Heart left ventricle (tissue), 16 donors: ENCODE data around the gene DYDC2. TPM values are rescaled to one million over a fixed set of nuclear protein-coding genes. Genes with fewer than 3 reads are reported as not detected.
A peak's percentile ranks its signal among the peaks of the same experiment; 100 is the strongest.

Experiments
- ATAC-seq, 4 donors: fragments of 200-7000 bp; cut with Tn5 transposase; one replicate each; pipeline ENCODE4 v1.9.1; 2020 to 2022; ENCODE audit warnings: moderate library complexity in 4 of 4, mild to moderate bottlenecking in 3 of 4, moderate number of reproducible peaks in 1 of 4
- DNase-seq, 5 donors: peaks; one replicate each; pipeline ENCODE4 v3.0.0-alpha.2; 2020
- H3K27ac ChIP-seq, 12 donors: fragments of 200-600 bp; sonication (generic) in 4 of 12; one replicate each; pipeline versions ENCODE4 v1.5.0 to v1.8.0; 2016 to 2022; ENCODE audit warnings: mild to moderate bottlenecking in 2 of 12
- H3K27me3 ChIP-seq, 9 donors: fragments of 200-600 bp; sonication (generic) in 2 of 9; one replicate each; pipeline versions ENCODE4 v1.5.1 to v1.8.0; 2016 to 2022; ENCODE audit warnings: mild to moderate bottlenecking in 3 of 9
- H3K36me3 ChIP-seq, 9 donors: fragments of 200-600 bp; sonication (generic) in 2 of 9; one replicate each; pipeline versions ENCODE4 v1.5.0 to v1.8.0; 2018 to 2022; ENCODE audit warnings: mild to moderate bottlenecking in 2 of 9
- H3K4me1 ChIP-seq, 12 donors: fragments of 200-600 bp; sonication (generic) in 4 of 12; one replicate each; pipeline versions ENCODE4 v1.5.0 to v1.8.0; 2016 to 2022; ENCODE audit warnings: mild to moderate bottlenecking in 3 of 12
- H3K4me3 ChIP-seq, 12 donors: fragments of 200-600 bp; sonication (generic) in 4 of 12; one replicate each; pipeline versions ENCODE4 v1.5.0 to v1.8.0; 2017 to 2022; ENCODE audit warnings: mild to moderate bottlenecking in 9 of 12, moderate library complexity in 4 of 12
- H3K9me3 ChIP-seq, 12 donors: fragments of 200-600 bp; sonication (generic) in 4 of 12; one replicate each; pipeline versions ENCODE4 v1.5.0 to v1.8.0; 2016 to 2022; ENCODE audit warnings: mild to moderate bottlenecking in 1 of 12
- POLR2A ChIP-seq, 2 donors: fragments of 450-650 bp; IDR thresholded peaks; one replicate each; pipeline ENCODE4 v1.6.1; 2017; ENCODE audit warnings: antibody characterized with exemption in 2 of 2, mild to moderate bottlenecking in 2 of 2, moderate library complexity in 2 of 2
- WGBS, 4 donors: extraction: QIAGEN DNeasy Blood & Tissue Kit in 2 of 4; methylation state at CpG; one replicate each; pipeline versions ENCODE4 v1.1.5 to v1.1.7; 2013 to 2018; 5-methylcytosine and 5-hydroxymethylcytosine counted together
- intact Hi-C, 10 donors: fragments of 100-400 bp; cut with DNase I; formaldehyde crosslinking; loops; one replicate each; pipeline versions ENCODE4 v1.11.1 to v1.14.2; 2022
- polyA plus RNA-seq, 2 donors: library from polyadenylated mRNA; stranded (reverse); fragments of 200-250 nt; gene quantifications; one replicate each; pipeline ENCODE4 v1.2.3, GENCODE V29; 2013
- total RNA-seq, 9 donors: library from RNA; depleted of rRNA in 2 of 9; stranded (reverse); fragments of >200 nt in 2 of 9; fragmentation: NEBNext Ultra II Directional in 3 of 9; extraction: Animal tissue kit (Norgen Biotek cat#: 25700) in 3 of 9; gene quantifications; one replicate each; pipeline versions ENCODE4 v1.1.0 to v1.2.4, GENCODE V29; 2016 to 2023
- TF ChIP-seq, protein P1 (sequence below), 12 donors: fragments of 200-600 bp; sonication (generic) in 4 of 12; IDR thresholded peaks; one replicate each; pipeline versions ENCODE4 v1.5.0 to v1.8.0; 2018 to 2022; ENCODE audit warnings: antibody characterized with exemption in 12 of 12, mild to moderate bottlenecking in 5 of 12
- donor health status: ischemic (EF 13 %, LVEDD 7.1; RV severe dilation, severe dysfunction).
- donor health status: healthy with polysubstance abuse.
- donor health status: DM: no; HTN: yes; CAD: no.
- donor health status: DM: no; HTN: no; CAD: no.
- donor health status: ischemic (EF 25% LVEDD 6.9; RV normal size, moderate dysfunction).
- donor health status: ischemic (EF 25% LVEDD 5.7; RV mildly dilated, moderate dysfunction).
- donor health status: healthy.
- donor health status: DM: yes; HTN: yes; CAD: no.
- donor health status: ischemic (EF 35%, LVEDD 5.7; RV mildly dilated, moderate dysfunction).
- donor health status: nonischemic (EF 11% LVEDD 7.7; RV severe dilation, severe dysfunction).
- donor health status: DM: yes; HTN: yes; CAD: no.
- donor health status: PGD.
- donor health status: ischemic (EF 29% LVEDD 5.4; RV normal size, mild dysfunction).
- donor health status: nonischemic (EF 23%, LVEDD 6.1; RV moderate dilation, normal function).

DYDC2 gene
- total and polyA plus RNA-seq, 11 donors, result not detected

DNA sequence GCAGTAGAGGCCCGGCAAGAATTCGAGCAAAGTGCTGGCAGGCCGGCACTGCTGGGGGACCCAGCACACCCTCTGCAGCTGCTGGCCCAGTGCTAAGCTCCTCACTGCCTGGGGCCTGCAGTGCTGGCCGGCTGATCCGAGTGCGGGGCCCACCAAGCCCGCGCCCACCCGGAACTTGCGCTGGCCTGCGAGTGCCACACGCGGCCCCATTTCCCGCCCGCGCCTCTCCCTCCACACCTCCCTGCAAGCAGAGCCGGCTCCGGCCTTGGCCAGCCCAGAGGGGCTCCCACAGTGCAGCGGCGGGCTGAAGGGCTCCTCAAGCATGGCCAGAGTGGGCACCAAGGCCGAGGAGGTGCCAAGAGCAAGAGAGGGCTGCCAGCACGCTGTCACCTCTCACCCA, 3.1 kb downstream of the DYDC2 start:
- ATAC-seq (peak in 1 of 4 donors; percentile 25), DNase-seq (peak in 1 of 5 donors; percentile 66)
- Histone ChIP-seq H3K27ac (no peak overlapping the region), H3K9me3 (no peaks in the 10 kb centered on the region), H3K36me3 (no peaks in the 10 kb centered on the region), H3K4me3 (no peak overlapping the region), H3K27me3 (peaks cover 1 to 30% (median 14%) of the 10 kb centered on the region in 9 donors), H3K4me1 (peaks cover 0 to 13% (median 5%) of the 10 kb centered on the region in 12 donors)
- intact Hi-C loops, result loop anchor here in 1 of 10 donors (5.0 kb wide), 1 partner anchor 278 kb away; no protein-coding TSS in a partner anchor
- 93 to 95% (median 94%) methylated on average over 14 to 22 of the region's 22 CpGs for WGBS, 4 donors
- TF ChIP-seq, protein P1, sequence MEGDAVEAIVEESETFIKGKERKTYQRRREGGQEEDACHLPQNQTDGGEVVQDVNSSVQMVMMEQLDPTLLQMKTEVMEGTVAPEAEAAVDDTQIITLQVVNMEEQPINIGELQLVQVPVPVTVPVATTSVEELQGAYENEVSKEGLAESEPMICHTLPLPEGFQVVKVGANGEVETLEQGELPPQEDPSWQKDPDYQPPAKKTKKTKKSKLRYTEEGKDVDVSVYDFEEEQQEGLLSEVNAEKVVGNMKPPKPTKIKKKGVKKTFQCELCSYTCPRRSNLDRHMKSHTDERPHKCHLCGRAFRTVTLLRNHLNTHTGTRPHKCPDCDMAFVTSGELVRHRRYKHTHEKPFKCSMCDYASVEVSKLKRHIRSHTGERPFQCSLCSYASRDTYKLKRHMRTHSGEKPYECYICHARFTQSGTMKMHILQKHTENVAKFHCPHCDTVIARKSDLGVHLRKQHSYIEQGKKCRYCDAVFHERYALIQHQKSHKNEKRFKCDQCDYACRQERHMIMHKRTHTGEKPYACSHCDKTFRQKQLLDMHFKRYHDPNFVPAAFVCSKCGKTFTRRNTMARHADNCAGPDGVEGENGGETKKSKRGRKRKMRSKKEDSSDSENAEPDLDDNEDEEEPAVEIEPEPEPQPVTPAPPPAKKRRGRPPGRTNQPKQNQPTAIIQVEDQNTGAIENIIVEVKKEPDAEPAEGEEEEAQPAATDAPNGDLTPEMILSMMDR (IDR thresholded peaks at IDR 0.05), result no peak
- TF ChIP-seq POLR2A (IDR thresholded peaks at IDR 0.05), result no peak

DNA sequence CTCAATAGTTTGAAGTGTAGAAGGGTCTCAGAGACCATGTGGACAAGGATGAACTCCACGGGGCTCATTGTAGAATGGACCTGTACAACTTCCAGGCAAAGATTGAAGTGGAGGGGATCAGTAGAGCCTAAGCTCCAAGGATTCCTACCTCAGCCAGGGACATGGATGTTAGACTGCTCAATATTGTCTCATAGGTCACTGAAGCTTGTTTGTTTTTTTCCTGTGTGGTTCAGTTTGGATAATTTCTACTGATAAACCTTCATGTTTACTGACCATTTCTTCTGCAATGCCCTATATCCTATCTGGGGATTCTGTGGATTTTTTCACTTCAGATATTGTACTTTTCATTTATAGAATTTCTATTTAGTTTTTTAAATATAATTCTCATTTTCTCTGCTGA, 8.9 kb downstream of the DYDC2 start:
- no peaks in the 10 kb centered on the region for H3K4me1 ChIP-seq
- no peak for DNase-seq
- H3K9me3 ChIP-seq, result peaks cover 0 to 24% (median 17%) of the 10 kb centered on the region in 12 donors
- no peaks in the 10 kb centered on the region for H3K27me3 ChIP-seq
- intact Hi-C loops, result no loop called here
- no peak overlapping the region for H3K4me3 ChIP-seq
- ATAC-seq, result no peak
- TF ChIP-seq POLR2A (IDR thresholded peaks at IDR 0.05), result no peak
- TF ChIP-seq, protein P1 (IDR thresholded peaks at IDR 0.05), result no peak
- WGBS, 4 donors, result 0% methylated on average over 1 of the region's 1 CpG
- no peaks in the 10 kb centered on the region for H3K36me3 ChIP-seq
- H3K27ac ChIP-seq, result no peak overlapping the region

DNA sequence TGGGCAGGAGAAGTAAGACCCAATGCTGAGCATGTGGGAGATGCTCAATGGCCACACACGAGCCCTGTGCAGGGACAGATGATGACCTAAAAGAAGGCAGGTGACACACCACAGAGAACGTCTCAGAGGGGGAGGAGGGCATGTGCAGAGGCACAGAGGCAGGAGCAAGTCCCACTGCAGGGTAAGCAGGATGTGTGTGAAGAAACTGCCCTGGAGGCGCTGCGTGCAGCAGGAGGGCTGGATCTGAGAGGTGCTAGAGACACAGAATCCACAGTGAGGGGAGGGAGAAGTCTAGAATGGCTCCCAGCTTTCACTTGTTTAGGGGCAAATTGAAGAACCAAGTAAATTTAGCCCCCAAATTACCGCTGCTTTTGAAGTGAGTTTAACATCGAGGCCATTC, 14.9 kb downstream of the DYDC2 start:
- intact Hi-C loops, result loop anchor here in 1 of 10 donors (10.0 kb wide), 1 partner anchor 553 kb away; no protein-coding TSS in a partner anchor
- no peak for ATAC-seq
- Histone ChIP-seq H3K4me3 (no peak overlapping the region), H3K4me1 (peaks cover 0 to 8% (median 0%) of the 10 kb centered on the region in 12 donors), H3K27ac (no peak overlapping the region), H3K27me3 (no peaks in the 10 kb centered on the region), H3K9me3 (peaks cover 0 to 19% (median 15%) of the 10 kb centered on the region in 12 donors), H3K36me3 (no peaks in the 10 kb centered on the region)
- WGBS, 4 donors, result 64 to 88% (median 70%) methylated on average over 5 to 6 of the region's 6 CpGs
- no peak for DNase-seq
- no peak for TF ChIP-seq POLR2A (IDR thresholded peaks at IDR 0.05)
- TF ChIP-seq, protein P1 (IDR thresholded peaks at IDR 0.05), result no peak

GRCh38 chr10:80372675-80373074, 16.1 kb downstream of the DYDC2 start:
- no peaks in the 10 kb centered on the region for H3K27me3 ChIP-seq
- DNase-seq, result no peak
- no peak overlapping the region for H3K4me3 ChIP-seq
- intact Hi-C loops, result loop anchor here in 1 of 10 donors (10.0 kb wide), 1 partner anchor 552 kb away; no protein-coding TSS in a partner anchor
- H3K9me3 ChIP-seq, result peaks cover 0 to 7% (median 4%) of the 10 kb centered on the region in 12 donors
- no peak for ATAC-seq
- no peaks in the 10 kb centered on the region for H3K36me3 ChIP-seq
- TF ChIP-seq, protein P1 (IDR thresholded peaks at IDR 0.05), result no peak
- TF ChIP-seq POLR2A (IDR thresholded peaks at IDR 0.05), result no peak
- 78 to 90% (median 82%) methylated on average over 5 of the region's 5 CpGs for WGBS, 4 donors
- peak overlapping the region in 1 of 12 donors; percentile 39 for H3K27ac ChIP-seq
- H3K4me1 ChIP-seq, result peaks cover 0 to 8% (median 0%) of the 10 kb centered on the region in 12 donors
